Frontal cortex (tissue), 4 donors: ENCODE data around the gene SLC6A6. TPM values are rescaled to one million over a fixed set of nuclear protein-coding genes. Genes with fewer than 3 reads are reported as not detected.

Source experiments
- DNase-seq, 2 donors: peaks; one replicate each; pipeline ENCODE4 v3.0.0; 2012; ENCODE audit warnings: low spot score in 2 of 2
- FAIRE-seq: peaks from 2 replicates; lab custom pipeline; 2012; peaks lifted over from hg19 to GRCh38; lab: Jason Lieb, UNC
- total RNA-seq: library from RNA; depleted of rRNA; stranded (reverse); fragments of >200 nt; gene quantifications from one replicate; pipeline ENCODE4 v1.2.3, GENCODE V29; 2014
- donor health status: control.
- donor health status: control.
- donor health status: control.

SLC6A6 gene
- total RNA-seq, 1 donor from 2014 or later, result 15.1 TPM

- FAIRE-seq (no peak), DNase-seq (no peak)
These were observed 90.8 kb downstream of the SLC6A6 start for GRCh38 chr3:14492948-14493881.

- FAIRE-seq, result no peak
- no peak for DNase-seq
These were observed 92.0 kb downstream of the SLC6A6 start for GRCh38 chr3:14494279-14494972.

- DNase-seq (no peak), FAIRE-seq (no peak)
These were observed 92.5 kb downstream of the SLC6A6 start for GRCh38 chr3:14494973-14495300.

GRCh38 chr3:14496351-14496750 lies 93.9 kb downstream of the SLC6A6 start:
- FAIRE-seq (no peak), DNase-seq (no peak)

- no peak for DNase-seq
- no peak for FAIRE-seq
These were observed 94.9 kb downstream of the SLC6A6 start for GRCh38 chr3:14497321-14497720.

GRCh38 chr3:14502472-14502871 lies 100.1 kb downstream of the SLC6A6 start:
- FAIRE-seq (no peak), DNase-seq (no peak)

- no peak for DNase-seq
These were observed 100.8 kb downstream of the SLC6A6 start for GRCh38 chr3:14503033-14503705.

GRCh38 chr3:14503706-14504065 lies 101.3 kb downstream of the SLC6A6 start:
- DNase-seq, result no peak
- FAIRE-seq, result no peak

More at GRCh38 chr3:14503033-14503705, 100.8 kb downstream of the SLC6A6 start:
- no peak for FAIRE-seq

- no peak for FAIRE-seq
- no peak for DNase-seq
These were observed 102.8 kb downstream of the SLC6A6 start for GRCh38 chr3:14505001-14505802.

- FAIRE-seq (no peak), DNase-seq (no peak)
These were observed 103.5 kb downstream of the SLC6A6 start for GRCh38 chr3:14505803-14506500.

- FAIRE-seq (no peak), DNase-seq (no peak)
These were observed 104.4 kb downstream of the SLC6A6 start for GRCh38 chr3:14506626-14507304.

GRCh38 chr3:14507305-14507741 lies 104.9 kb downstream of the SLC6A6 start:
- no peak for DNase-seq
- FAIRE-seq, result no peak

GRCh38 chr3:14507757-14508504 lies 105.5 kb downstream of the SLC6A6 start:
- DNase-seq (no peak), FAIRE-seq (no peak)

- no peak for DNase-seq
- no peak for FAIRE-seq
These were observed 106.1 kb downstream of the SLC6A6 start for GRCh38 chr3:14508505-14508819.

GRCh38 chr3:14508966-14509795 lies 106.8 kb downstream of the SLC6A6 start:
- peak; percentile 65 to 83 for DNase-seq
- FAIRE-seq, result no peak

- FAIRE-seq (no peak), DNase-seq (no peak)
These were observed 107.3 kb downstream of the SLC6A6 start for GRCh38 chr3:14509796-14510100.

- FAIRE-seq (no peak), DNase-seq (no peak)
These were observed 108.6 kb downstream of the SLC6A6 start for GRCh38 chr3:14510838-14511622.
